T-helper 9 cell (primary cell): ENCODE results near the gene MMD2.

Experiments used
- DNase-seq: peaks from one replicate; pipeline ENCODE4 v3.0.0-alpha.2; 2020

MMD2 gene

DNA sequence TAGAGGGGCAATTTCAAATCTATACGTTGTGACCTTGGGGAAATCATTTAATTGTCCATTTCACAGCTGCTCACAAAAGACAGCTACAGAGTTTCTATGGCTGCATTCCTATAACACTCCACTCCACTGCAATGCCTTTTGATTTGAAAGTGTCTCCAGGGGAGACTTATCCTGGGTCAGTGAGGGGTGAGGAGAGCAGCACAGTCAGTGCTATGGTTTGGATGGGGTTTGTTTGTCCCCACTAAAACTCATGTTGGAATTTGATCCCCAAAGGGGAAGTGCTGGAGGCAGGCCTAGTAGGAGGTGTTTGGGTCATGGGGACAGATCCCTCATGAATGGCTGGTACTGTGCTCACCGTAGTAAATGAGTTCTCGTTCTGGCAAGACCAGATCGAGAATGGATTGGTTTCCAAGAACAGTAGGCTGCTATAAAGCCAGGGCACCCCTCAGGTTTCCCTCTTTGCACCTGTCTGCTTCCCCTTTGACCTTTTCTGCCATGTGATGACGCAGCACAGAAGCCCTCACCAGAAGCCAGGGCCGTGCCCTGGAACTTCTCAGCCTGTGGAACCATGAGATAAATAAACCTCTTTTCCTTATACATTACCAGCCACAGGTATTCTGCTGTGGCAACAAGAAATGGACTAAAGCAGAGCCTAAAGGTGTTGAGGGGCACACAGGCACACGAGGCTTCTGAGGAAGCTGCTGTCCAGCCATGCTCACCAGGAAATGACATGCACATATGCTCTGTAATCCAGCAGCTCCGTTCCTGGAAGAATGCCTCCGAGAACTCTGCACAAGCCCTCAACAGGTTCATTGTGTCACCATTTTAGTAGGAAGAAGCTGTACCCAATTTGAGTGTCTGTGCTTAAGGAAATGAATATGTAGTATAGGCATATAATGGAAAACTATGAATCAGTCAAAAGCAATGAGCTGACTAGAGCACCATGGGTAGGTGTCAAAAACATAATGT, 92.2 kb downstream of the MMD2 start:
- DNase-seq, result no peak

DNA sequence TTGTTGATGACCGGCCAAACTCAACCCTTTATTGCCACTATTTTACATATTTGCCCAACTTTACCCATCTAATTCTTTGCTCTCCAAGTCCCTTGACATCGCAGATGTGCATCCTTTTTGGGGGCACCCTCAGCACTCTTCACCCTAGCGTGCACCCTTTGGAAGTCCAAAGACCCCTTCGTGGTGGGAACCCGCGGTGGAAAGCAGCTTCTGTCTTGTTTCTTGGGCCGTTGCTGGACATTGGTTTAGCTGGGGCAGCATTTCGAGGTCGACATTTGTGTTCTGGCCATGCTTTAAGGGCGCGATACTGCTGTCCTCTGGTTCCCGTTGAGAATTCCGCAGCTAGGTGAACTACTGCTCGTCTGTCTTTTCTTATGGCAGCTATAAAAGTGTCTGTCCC, 96.8 kb downstream of the MMD2 start:
- DNase-seq, result no peak

DNA sequence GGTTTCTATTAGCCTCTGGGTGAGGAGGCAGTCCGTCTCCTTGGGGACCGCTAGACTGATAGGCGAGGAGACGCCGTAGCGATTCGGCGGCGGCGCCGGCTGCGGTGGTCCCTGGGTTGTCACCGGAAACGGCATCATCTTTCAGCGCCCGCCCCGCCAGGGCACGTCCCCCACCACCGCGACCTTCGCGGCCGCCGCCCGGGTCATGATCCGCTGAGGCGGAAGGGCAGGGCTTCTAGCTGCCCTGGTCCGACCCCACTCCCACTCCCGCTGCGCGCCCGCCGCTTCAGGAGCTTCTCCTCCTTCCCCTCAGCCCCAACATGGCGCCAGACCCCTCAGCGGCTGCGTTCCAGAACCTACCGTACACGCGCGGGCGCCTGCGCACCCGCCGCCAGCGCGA, 97.3 kb downstream of the MMD2 start, which contains the start of gene PAPOLB:
Gene PAPOLB, minus strand, starts transcription at position 358 of the 400 bp plus-strand sequence. Its CDS starts 220 bp downstream, at position 138.
- no peak for DNase-seq

DNA sequence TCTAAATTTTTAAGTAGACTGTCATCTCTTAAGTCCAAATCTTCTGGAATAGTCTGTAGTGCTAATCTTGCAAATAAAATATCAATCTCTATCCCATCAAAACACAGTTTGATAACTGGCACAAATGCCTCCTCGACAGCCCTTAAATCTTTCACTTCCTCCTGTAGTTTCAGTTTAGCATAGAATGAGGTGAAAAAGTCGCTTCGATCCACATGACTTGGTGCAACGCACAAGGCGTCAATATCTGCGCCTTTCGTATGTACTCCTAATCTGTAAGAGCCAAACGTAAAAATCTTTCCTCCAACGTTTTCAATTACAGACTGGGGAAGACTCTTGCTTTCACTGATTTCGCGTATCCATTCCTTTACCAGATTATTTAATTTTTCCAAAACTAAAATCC, 97.8 kb downstream of the MMD2 start:
- DNase-seq, result no peak

DNA sequence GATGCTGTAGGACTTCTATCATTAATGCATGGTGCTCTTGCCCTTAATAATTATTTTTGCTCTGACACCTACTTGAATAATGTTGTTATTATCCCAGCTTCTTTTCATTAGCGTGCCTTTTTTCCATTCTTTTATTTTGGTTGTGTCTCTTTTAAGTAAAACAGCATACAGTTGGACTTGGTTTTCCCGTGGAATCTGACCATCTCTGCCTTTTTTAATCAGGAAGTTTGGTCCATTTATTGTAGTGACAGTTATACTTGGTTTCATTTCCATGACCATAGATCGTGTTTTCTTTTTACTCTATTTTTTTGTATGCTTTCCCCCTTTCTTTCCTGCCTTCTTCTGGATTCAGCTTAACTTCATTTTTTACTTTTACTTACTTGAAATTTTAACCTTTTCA, 101.8 kb downstream of the MMD2 start:
- DNase-seq, result no peak

DNA sequence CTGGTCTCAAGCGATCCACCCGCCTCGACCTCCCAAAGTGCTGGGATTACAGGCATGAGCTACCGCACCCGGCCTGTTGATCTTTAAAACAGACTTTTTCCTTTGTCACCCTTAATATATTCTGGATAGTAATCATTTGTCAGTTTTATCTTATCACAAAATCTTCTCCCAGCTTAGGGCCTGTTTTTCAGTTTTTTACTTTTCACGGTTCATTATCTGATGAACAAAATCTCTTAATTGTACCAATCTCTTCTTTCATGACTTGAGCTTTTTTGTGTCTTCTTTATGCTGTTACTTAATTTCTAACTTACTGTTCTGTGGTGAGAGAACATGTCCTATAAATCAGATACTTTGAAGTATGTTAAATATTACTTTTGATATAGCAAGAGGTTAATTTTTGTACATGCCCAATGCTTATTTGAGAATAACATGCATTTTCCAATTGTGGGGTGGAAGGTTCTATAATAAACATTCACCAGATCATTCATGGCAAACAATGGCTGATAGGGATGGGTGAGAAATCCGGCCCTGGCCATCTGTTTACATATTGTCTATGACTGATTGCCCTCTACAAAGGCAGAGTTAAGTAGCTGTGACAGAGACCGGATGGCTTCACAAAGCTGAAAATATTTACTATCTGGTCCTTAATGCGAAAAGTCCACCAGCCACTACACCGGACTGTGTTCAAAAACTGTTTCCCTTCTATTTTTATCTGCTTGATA, 102.5 kb downstream of the MMD2 start:
- DNase-seq, result no peak
